ENCODE measurements around the gene VKORC1L1.
A peak's percentile ranks its signal among the peaks of the same experiment; 100 is the strongest.
"Not testable (repeated sequence)": the region's sequence is repeated elsewhere in the genome, so short reads cannot be mapped to it uniquely, and the experiment has no call there.

The VKORC1L1 gene

GRCh38 chr7:65869312-65869711 is 3.6 kb upstream of the VKORC1L1 start:
- H3K9me3 Mint-ChIP-seq; H3K36me3 Mint-ChIP-seq (ENCODE audit: low read depth); H3K4me3 Mint-ChIP-seq; H3K27me3 Mint-ChIP-seq (ENCODE audit: low read depth); H3K27ac Mint-ChIP-seq; H3K4me1 Mint-ChIP-seq (ENCODE audit: low read depth): not testable (repeated sequence)

GRCh38 chr7:65871451-65871850 is 1.4 kb upstream of the VKORC1L1 start:
- H3K4me1 Mint-ChIP-seq (ENCODE audit: low read depth); H3K4me3 Mint-ChIP-seq; H3K27me3 Mint-ChIP-seq (ENCODE audit: low read depth); H3K9me3 Mint-ChIP-seq; H3K36me3 Mint-ChIP-seq (ENCODE audit: low read depth); H3K27ac Mint-ChIP-seq: not testable (repeated sequence)

GRCh38 chr7:65873582-65874193 is 814 bp downstream of the VKORC1L1 start:
- not testable (repeated sequence) for H3K4me1 Mint-ChIP-seq (ENCODE audit: low read depth); H3K27me3 Mint-ChIP-seq (ENCODE audit: low read depth); H3K9me3 Mint-ChIP-seq; H3K36me3 Mint-ChIP-seq (ENCODE audit: low read depth)
- Mint-ChIP-seq H3K27ac (peak overlapping the region; percentile 79), H3K4me3 (peak overlapping the region; percentile 81)

- H3K36me3 Mint-ChIP-seq (ENCODE audit: low read depth); H3K4me3 Mint-ChIP-seq; H3K9me3 Mint-ChIP-seq; H3K27ac Mint-ChIP-seq; H3K27me3 Mint-ChIP-seq (ENCODE audit: low read depth): not testable (repeated sequence)
- H3K4me1 Mint-ChIP-seq (ENCODE audit: low read depth): peaks cover 16% of the 10 kb centered on the region
Measured at GRCh38 chr7:65875715-65876114, 2.8 kb downstream of the VKORC1L1 start.

GRCh38 chr7:65879292-65880153 is 6.6 kb downstream of the VKORC1L1 start:
- H3K27ac Mint-ChIP-seq; H3K27me3 Mint-ChIP-seq (ENCODE audit: low read depth); H3K9me3 Mint-ChIP-seq; H3K4me1 Mint-ChIP-seq (ENCODE audit: low read depth); H3K4me3 Mint-ChIP-seq: not testable (repeated sequence)
- H3K36me3 Mint-ChIP-seq (ENCODE audit: low read depth): peaks cover 16% of the 10 kb centered on the region

- H3K4me3 Mint-ChIP-seq; H3K9me3 Mint-ChIP-seq; H3K27me3 Mint-ChIP-seq (ENCODE audit: low read depth); H3K27ac Mint-ChIP-seq: not testable (repeated sequence)
- Mint-ChIP-seq H3K4me1 (ENCODE audit: low read depth) (peaks cover 12% of the 10 kb centered on the region), H3K36me3 (ENCODE audit: low read depth) (peaks cover 21% of the 10 kb centered on the region)
Measured at GRCh38 chr7:65880242-65880641, 7.4 kb downstream of the VKORC1L1 start.

- H3K4me3 Mint-ChIP-seq, H3K9me3 Mint-ChIP-seq, H3K27ac Mint-ChIP-seq: not testable (repeated sequence)
Measured at GRCh38 chr7:65884983-65885382, 12.1 kb downstream of the VKORC1L1 start.

GRCh38 chr7:65885533-65885932 is 12.7 kb downstream of the VKORC1L1 start:
- not testable (repeated sequence) for H3K4me3 Mint-ChIP-seq; H3K27ac Mint-ChIP-seq; H3K4me1 Mint-ChIP-seq (ENCODE audit: low read depth); H3K27me3 Mint-ChIP-seq (ENCODE audit: low read depth); H3K9me3 Mint-ChIP-seq
- H3K36me3 Mint-ChIP-seq (ENCODE audit: low read depth): peaks cover 22% of the 10 kb centered on the region

More at GRCh38 chr7:65884983-65885382, 12.1 kb downstream of the VKORC1L1 start:
- Mint-ChIP-seq H3K36me3 (ENCODE audit: low read depth) (peaks cover 25% of the 10 kb centered on the region), H3K4me1 (ENCODE audit: low read depth) (peaks cover 11% of the 10 kb centered on the region)
- H3K27me3 Mint-ChIP-seq (ENCODE audit: low read depth): not testable (repeated sequence)

GRCh38 chr7:65888434-65889156 is 15.7 kb downstream of the VKORC1L1 start:
- H3K9me3 Mint-ChIP-seq; H3K27ac Mint-ChIP-seq; H3K27me3 Mint-ChIP-seq (ENCODE audit: low read depth); H3K4me1 Mint-ChIP-seq (ENCODE audit: low read depth); H3K4me3 Mint-ChIP-seq: not testable (repeated sequence)
- H3K36me3 Mint-ChIP-seq (ENCODE audit: low read depth): peaks cover 30% of the 10 kb centered on the region

- not testable (repeated sequence) for H3K9me3 Mint-ChIP-seq; H3K4me3 Mint-ChIP-seq; H3K4me1 Mint-ChIP-seq (ENCODE audit: low read depth); H3K27ac Mint-ChIP-seq; H3K27me3 Mint-ChIP-seq (ENCODE audit: low read depth)
- peaks cover 22% of the 10 kb centered on the region for H3K36me3 Mint-ChIP-seq (ENCODE audit: low read depth)
Measured at GRCh38 chr7:65889722-65890121, 16.8 kb downstream of the VKORC1L1 start.

- H3K36me3 Mint-ChIP-seq (ENCODE audit: low read depth): peaks cover 15% of the 10 kb centered on the region
- H3K4me1 Mint-ChIP-seq (ENCODE audit: low read depth): peaks cover 3% of the 10 kb centered on the region
- H3K27ac Mint-ChIP-seq: no peak overlapping the region
- H3K27me3 Mint-ChIP-seq (ENCODE audit: low read depth): no peaks in the 10 kb centered on the region
- no peak overlapping the region for H3K4me3 Mint-ChIP-seq
- no peaks in the 10 kb centered on the region for H3K9me3 Mint-ChIP-seq
Measured at GRCh38 chr7:65892161-65892560, 19.3 kb downstream of the VKORC1L1 start.

- Mint-ChIP-seq H3K4me3 (no peak overlapping the region), H3K4me1 (ENCODE audit: low read depth) (peaks cover 3% of the 10 kb centered on the region), H3K27me3 (ENCODE audit: low read depth) (no peaks in the 10 kb centered on the region), H3K9me3 (no peaks in the 10 kb centered on the region), H3K27ac (no peak overlapping the region), H3K36me3 (ENCODE audit: low read depth) (peaks cover 17% of the 10 kb centered on the region)
Measured at GRCh38 chr7:65892835-65893234, 20.0 kb downstream of the VKORC1L1 start.

GRCh38 chr7:65896279-65896870 is 23.5 kb downstream of the VKORC1L1 start:
- Mint-ChIP-seq H3K36me3 (ENCODE audit: low read depth) (peaks cover 16% of the 10 kb centered on the region), H3K4me1 (ENCODE audit: low read depth) (no peaks in the 10 kb centered on the region), H3K27ac (no peak overlapping the region), H3K4me3 (no peak overlapping the region), H3K27me3 (ENCODE audit: low read depth) (no peaks in the 10 kb centered on the region), H3K9me3 (peaks cover 5% of the 10 kb centered on the region)

- H3K9me3 Mint-ChIP-seq; H3K27me3 Mint-ChIP-seq (ENCODE audit: low read depth); H3K27ac Mint-ChIP-seq; H3K4me3 Mint-ChIP-seq; H3K4me1 Mint-ChIP-seq (ENCODE audit: low read depth): not testable (repeated sequence)
- peaks cover 18% of the 10 kb centered on the region for H3K36me3 Mint-ChIP-seq (ENCODE audit: low read depth)
Measured at GRCh38 chr7:65897289-65897688, 24.4 kb downstream of the VKORC1L1 start.
